NB4 (cell line): Measurements from ENCODE around the gene IDH3G.

ENCODE experiments used
- MYC ChIP-seq: IDR thresholded peaks from 2 replicates; pipeline ENCODE4 v1.6.1; 2011; ENCODE audit warnings: low read depth, low read length
- POLR2A ChIP-seq: IDR thresholded peaks from 2 replicates; pipeline ENCODE4 v1.6.1; 2011; ENCODE audit warnings: mild to moderate bottlenecking; ENCODE audit not compliant: insufficient read length; ENCODE audit errors: extremely low read depth
- TF ChIP-seq, protein P1 (sequence below): IDR thresholded peaks from one replicate; pipeline ENCODE4 v1.5.1; 2012; ENCODE audit warnings: low read depth, low read length
- TF ChIP-seq, protein P2 (sequence below): IDR thresholded peaks from 2 replicates; pipeline ENCODE4 v1.6.1; 2011; ENCODE audit warnings: low read depth, low read length

DNA sequence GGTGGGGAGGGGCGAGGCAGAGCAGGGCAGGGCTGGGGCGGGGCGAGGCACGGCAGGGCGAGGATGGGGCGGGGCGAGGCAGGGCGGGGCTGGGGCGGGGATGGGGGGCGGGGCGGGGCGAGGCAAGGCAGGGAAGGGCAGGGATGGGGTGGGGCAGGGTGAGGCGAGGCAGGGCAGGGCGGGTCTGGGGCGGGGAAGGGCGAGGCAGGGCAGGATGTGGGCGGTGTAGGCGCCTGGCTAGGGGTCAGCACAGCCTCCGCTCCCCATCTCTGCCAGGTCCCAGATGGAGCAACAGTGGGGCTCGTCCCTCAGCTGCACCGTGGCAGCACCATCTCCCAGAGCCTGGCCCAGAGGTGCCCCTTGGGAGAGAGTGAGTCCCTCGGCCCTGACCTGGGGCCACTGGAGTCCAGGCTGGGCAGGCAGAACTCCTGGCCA, 17.5 kb downstream of the IDH3G start:
- TF ChIP-seq, protein P1, sequence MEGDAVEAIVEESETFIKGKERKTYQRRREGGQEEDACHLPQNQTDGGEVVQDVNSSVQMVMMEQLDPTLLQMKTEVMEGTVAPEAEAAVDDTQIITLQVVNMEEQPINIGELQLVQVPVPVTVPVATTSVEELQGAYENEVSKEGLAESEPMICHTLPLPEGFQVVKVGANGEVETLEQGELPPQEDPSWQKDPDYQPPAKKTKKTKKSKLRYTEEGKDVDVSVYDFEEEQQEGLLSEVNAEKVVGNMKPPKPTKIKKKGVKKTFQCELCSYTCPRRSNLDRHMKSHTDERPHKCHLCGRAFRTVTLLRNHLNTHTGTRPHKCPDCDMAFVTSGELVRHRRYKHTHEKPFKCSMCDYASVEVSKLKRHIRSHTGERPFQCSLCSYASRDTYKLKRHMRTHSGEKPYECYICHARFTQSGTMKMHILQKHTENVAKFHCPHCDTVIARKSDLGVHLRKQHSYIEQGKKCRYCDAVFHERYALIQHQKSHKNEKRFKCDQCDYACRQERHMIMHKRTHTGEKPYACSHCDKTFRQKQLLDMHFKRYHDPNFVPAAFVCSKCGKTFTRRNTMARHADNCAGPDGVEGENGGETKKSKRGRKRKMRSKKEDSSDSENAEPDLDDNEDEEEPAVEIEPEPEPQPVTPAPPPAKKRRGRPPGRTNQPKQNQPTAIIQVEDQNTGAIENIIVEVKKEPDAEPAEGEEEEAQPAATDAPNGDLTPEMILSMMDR, result no peak
- TF ChIP-seq POLR2A (no peak), MYC (no peak)
- TF ChIP-seq, protein P2, sequence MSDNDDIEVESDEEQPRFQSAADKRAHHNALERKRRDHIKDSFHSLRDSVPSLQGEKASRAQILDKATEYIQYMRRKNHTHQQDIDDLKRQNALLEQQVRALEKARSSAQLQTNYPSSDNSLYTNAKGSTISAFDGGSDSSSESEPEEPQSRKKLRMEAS, result no peak
